Stomach (tissue), 9 donors: Measurements from ENCODE around the gene ZDHHC18. TPM values are rescaled to one million over a fixed set of nuclear protein-coding genes. Genes with fewer than 3 reads are reported as not detected.
A peak's percentile ranks its signal among the peaks of the same experiment; 100 is the strongest.

Experiments
- DNase-seq, 2 donors: peaks; one replicate each; pipeline versions ENCODE4 v3.0.0 to v3.0.0-alpha.2; 2013 to 2019
- H3K27ac ChIP-seq, 5 donors: fragments of 200-600 bp in 4 of 5; sonication (generic) in 4 of 5; one replicate each; pipeline ENCODE4 v1.5.1; 2013 to 2019; ENCODE audit warnings: mild to moderate bottlenecking in 1 of 5, moderate library complexity in 1 of 5
- H3K27me3 ChIP-seq, 3 donors: fragments of 200-600 bp; sonication (generic); one replicate each; pipeline ENCODE4 v1.5.1; 2017 to 2019; ENCODE audit warnings: mixed run types in 1 of 3
- H3K36me3 ChIP-seq, 4 donors: fragments of 200-600 bp; sonication (generic); 1 replicate in 3 of 4; 2 replicates in 1 of 4; pipeline ENCODE4 v1.5.1; 2016 to 2019
- H3K4me1 ChIP-seq, 4 donors: fragments of 200-600 bp; sonication (generic); one replicate each; pipeline ENCODE4 v1.5.1; 2016 to 2019
- H3K4me3 ChIP-seq, 4 donors: fragments of 200-600 bp; sonication (generic) in 3 of 4; one replicate each; pipeline ENCODE4 v1.5.1; 2016 to 2019; ENCODE audit warnings: mild to moderate bottlenecking in 1 of 4
- H3K9me3 ChIP-seq, 4 donors: fragments of 200-600 bp; sonication (generic); one replicate each; pipeline ENCODE4 v1.5.1; 2016 to 2019
- CTCF ChIP-seq, 7 experiments: fragments of 450-650 bp in 4 of 7; fragments of 200-600 bp in 3 of 7; sonication (generic) in 3 of 7; IDR thresholded peaks; one replicate each; pipeline ENCODE4 v1.5.1; 2016 to 2019; ENCODE audit warnings: antibody characterized with exemption in 7 of 7, control low read depth in 2 of 7, mild to moderate bottlenecking in 1 of 7
- EP300 ChIP-seq: sonication (generic); formaldehyde crosslinking; IDR thresholded peaks from one replicate; pipeline ENCODE4 v1.6.1; 2017; ENCODE audit warnings: antibody characterized with exemption
- POLR2A ChIP-seq, 4 donors: fragments of 450-650 bp; IDR thresholded peaks; one replicate each; pipeline ENCODE4 v1.6.1; 2016; ENCODE audit warnings: antibody characterized with exemption in 4 of 4, control low read depth in 2 of 4, mild to moderate bottlenecking in 1 of 4, moderate library complexity in 1 of 4
- POLR2AphosphoS5 ChIP-seq, 3 donors: sonication (generic); formaldehyde crosslinking; IDR thresholded peaks; one replicate each; pipeline ENCODE4 v1.6.1; 2016; ENCODE audit warnings: antibody characterized with exemption in 3 of 3
- WGBS, 5 donors: extraction: QIAGEN DNeasy Blood & Tissue Kit in 3 of 5; methylation state at CpG; one replicate each; pipeline versions ENCODE4 v1.1.5 to v1.1.7; 2013 to 2018; 5-methylcytosine and 5-hydroxymethylcytosine counted together
- intact Hi-C: fragments of 100-400 bp; cut with DNase I; formaldehyde crosslinking; loops from one replicate; pipeline ENCODE4 v1.15.1; 2023; ENCODE audit warnings: low total_unique reads
- polyA plus RNA-seq, 3 donors: library from polyadenylated mRNA; stranded (reverse); fragments of 200-250 nt; gene quantifications; one replicate each; pipeline ENCODE4 v1.2.3, GENCODE V29; 2013
- total RNA-seq, 5 donors: library from RNA; depleted of rRNA; stranded (reverse); fragments of >200 nt; gene quantifications; one replicate each; pipeline versions ENCODE4 v1.1.0 to v1.2.3, GENCODE V29; 2014 to 2016
- donor health status: healthy with polysubstance abuse.
- donor health status: Bipolar disorder and iron deficiency.
- donor health status: healthy.

The ZDHHC18 gene
- total and polyA plus RNA-seq, 8 donors: 5.2 to 81.7 (median 9.2) TPM

- Histone ChIP-seq H3K27me3 (no peaks in the 10 kb centered on the region), H3K36me3 (peaks cover 63 to 78% (median 75%) of the 10 kb centered on the region in 4 donors), H3K4me3 (no peak overlapping the region), H3K27ac (peak overlapping the region in 1 of 5 donors; percentile 9), H3K4me1 (peaks cover 20 to 36% (median 29%) of the 10 kb centered on the region in 4 donors), H3K9me3 (no peaks in the 10 kb centered on the region)
- intact Hi-C loops: no loop called here
- DNase-seq: no peak
- TF ChIP-seq CTCF (IDR thresholded peaks at IDR 0.05) (no peak), EP300 (no peak), POLR2A (IDR thresholded peaks at IDR 0.05) (no peak), POLR2AphosphoS5 (IDR thresholded peaks at IDR 0.05) (no peak)
- WGBS, 5 donors: 77 to 94% (median 88%) methylated on average over 1 of the region's 1 CpG
Measured at GRCh38 chr1:26888231-26888630, 61.7 kb downstream of the ZDHHC18 start.

GRCh38 chr1:26889551-26890466, 63.3 kb downstream of the ZDHHC18 start, which contains the start of gene GPN2:
TSS of gene GPN2 (minus strand) at chr1:26890283. CDS start at chr1:26890096, 187 bp downstream.
- WGBS, 5 donors: 0 to 2% (median 1%) methylated on average over 53 to 89 of the region's 89 CpGs
- intact Hi-C loops: no loop called here
- Histone ChIP-seq H3K4me1 (peaks cover 20 to 36% (median 29%) of the 10 kb centered on the region in 4 donors), H3K4me3 (peak within 1 kb of the TSS; percentile 73 to 95 (median 86)), H3K27ac (peak within 1 kb of the TSS; percentile 80 to 96 (median 91)), H3K36me3 (peaks cover 58 to 78% (median 75%) of the 10 kb centered on the region in 4 donors), H3K27me3 (no peaks in the 10 kb centered on the region), H3K9me3 (no peaks in the 10 kb centered on the region)
- peak; percentile 83 to 96 for DNase-seq
- TF ChIP-seq EP300: no peak
- no peak for TF ChIP-seq CTCF (IDR thresholded peaks at IDR 0.05)
- TF ChIP-seq POLR2AphosphoS5 (IDR thresholded peaks at IDR 0.05): peak; percentile 65 to 96 (median 91)
- TF ChIP-seq POLR2A (IDR thresholded peaks at IDR 0.05): no peak

- Histone ChIP-seq H3K4me3 (peak overlapping the region; percentile 73 to 95 (median 86)), H3K27me3 (no peaks in the 10 kb centered on the region), H3K4me1 (peaks cover 20 to 37% (median 31%) of the 10 kb centered on the region in 4 donors), H3K36me3 (peaks cover 56 to 78% (median 75%) of the 10 kb centered on the region in 4 donors), H3K27ac (peak overlapping the region; percentile 80 to 96 (median 91)), H3K9me3 (no peaks in the 10 kb centered on the region)
- WGBS, 5 donors: 2 to 3% (median 2%) methylated on average over 5 to 12 of the region's 12 CpGs
- TF ChIP-seq CTCF (IDR thresholded peaks at IDR 0.05): no peak
- TF ChIP-seq POLR2A (IDR thresholded peaks at IDR 0.05): no peak
- intact Hi-C loops: no loop called here
- DNase-seq: no peak
Measured at GRCh38 chr1:26890467-26890796, 63.9 kb downstream of the ZDHHC18 start.

GRCh38 chr1:26894263-26894662, 67.8 kb downstream of the ZDHHC18 start:
- no peak for TF ChIP-seq POLR2A (IDR thresholded peaks at IDR 0.05)
- TF ChIP-seq POLR2AphosphoS5 (IDR thresholded peaks at IDR 0.05): no peak
- TF ChIP-seq CTCF (IDR thresholded peaks at IDR 0.05): no peak
- no peak for TF ChIP-seq EP300
- no peak overlapping the region for H3K4me3 ChIP-seq
- H3K4me1 ChIP-seq: peaks cover 16 to 43% (median 29%) of the 10 kb centered on the region in 4 donors
- peaks cover 49 to 72% (median 70%) of the 10 kb centered on the region in 4 donors for H3K36me3 ChIP-seq
- no peaks in the 10 kb centered on the region for H3K9me3 ChIP-seq
- intact Hi-C loops: no loop called here
- WGBS, 5 donors: 88 to 93% (median 93%) methylated on average over 13 of the region's 13 CpGs
- no peak overlapping the region for H3K27ac ChIP-seq
- no peaks in the 10 kb centered on the region for H3K27me3 ChIP-seq
- DNase-seq: no peak
